C4-2B (cell line): ENCODE measurements around the gene TRNP1.

Experiments used
- CTCF ChIP-seq: fragments of 450-650 bp; conservative IDR thresholded peaks from 2 replicates; pipeline ENCODE4 v1.5.1; 2017; ENCODE audit warnings: mild to moderate bottlenecking
- ZFX ChIP-seq: fragments of 450-650 bp; IDR thresholded peaks from 2 replicates; pipeline ENCODE4 v1.6.1; 2017

GRCh38 chr1:27007909-27008582, 14.6 kb downstream of the TRNP1 start:
- no peak for TF ChIP-seq CTCF
- no peak for TF ChIP-seq ZFX
